ENCODE data around the gene CRISPLD2. TPM values are rescaled to one million over a fixed set of nuclear protein-coding genes. Genes with fewer than 3 reads are reported as not detected.
A peak's percentile ranks its signal among the peaks of the same experiment; 100 is the strongest.

The CRISPLD2 gene
- total RNA-seq, 3 donors from 2014 or later (not counting 1 experiment from before 2014, with no cell fraction given): 0.86 to 6.3 TPM; not detected in 1

DNA sequence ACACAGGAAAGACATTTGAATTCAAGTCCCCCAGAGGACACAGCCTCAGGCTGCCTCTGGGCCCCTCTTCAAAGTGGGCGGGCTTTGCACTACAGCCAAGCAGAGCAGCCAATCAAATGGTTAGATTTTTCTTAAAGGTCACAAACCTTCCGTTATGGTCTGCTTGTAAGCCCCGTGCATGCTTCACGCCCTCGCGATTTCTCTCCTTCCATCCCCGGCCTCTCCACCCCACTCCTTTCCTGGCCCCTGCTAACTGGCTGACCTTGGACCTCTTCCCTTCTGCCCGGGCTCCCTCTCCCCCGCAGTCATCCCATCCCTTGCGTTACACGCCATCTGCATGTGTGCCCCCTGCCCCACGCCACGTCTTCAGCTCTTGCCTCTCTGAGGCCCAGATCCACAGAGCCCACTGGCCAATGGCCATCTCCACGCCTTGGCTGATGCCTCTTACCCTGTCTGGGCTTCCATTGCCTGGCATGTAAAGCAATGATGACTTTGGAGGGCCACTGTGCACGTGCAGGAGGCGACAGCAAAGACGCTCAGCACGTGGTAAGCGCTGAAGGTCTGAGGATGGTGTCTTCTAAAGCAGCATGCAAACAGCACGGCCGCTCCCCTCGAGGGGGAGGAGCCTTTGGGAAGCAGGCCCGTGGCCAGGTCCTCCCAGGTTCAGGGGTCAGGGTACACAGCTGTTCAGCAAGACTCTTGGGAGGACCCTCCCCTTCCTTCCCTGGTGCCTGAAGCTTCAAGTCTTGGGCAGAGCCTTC lies 104.7 kb downstream of the CRISPLD2 start:
- peaks cover 0 to 5% of the 10 kb centered on the region in 2 donors for H3K4me1 Mint-ChIP-seq

DNA sequence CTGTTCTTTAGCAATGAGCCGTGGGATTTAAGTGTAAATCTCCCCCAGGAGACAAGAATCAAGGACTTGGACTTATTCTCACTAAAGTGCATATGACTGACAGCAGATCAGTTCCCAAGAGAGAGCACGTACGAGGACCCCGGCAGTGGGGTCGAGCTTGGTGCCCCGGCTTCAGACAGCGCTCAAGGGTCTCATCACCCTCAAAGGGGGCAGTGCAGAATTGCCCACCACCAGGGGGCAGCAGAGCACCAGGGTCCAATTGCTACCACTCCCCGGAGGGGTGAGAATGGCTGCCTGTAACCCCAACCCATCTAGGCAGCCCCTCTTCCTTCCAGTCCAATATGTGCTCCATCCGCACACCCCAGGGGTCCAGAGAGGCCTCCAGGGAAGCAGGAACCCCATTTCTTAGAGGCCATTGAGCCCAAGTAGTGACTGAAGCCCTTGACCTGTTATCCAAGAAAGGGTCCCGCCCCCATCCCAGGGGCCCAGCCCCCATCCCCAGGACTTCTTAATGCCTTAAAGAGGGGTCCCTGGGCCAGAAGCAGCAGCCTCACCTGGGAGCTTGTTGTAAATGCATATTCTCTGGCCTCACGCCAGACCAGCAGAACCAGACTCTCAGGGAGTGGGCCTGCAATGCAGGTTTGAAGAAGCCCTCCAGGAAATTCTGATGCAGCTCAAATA lies 105.4 kb downstream of the CRISPLD2 start:
- Histone ChIP-seq H3K4me3 (ENCODE audit: low read length) (no peak overlapping the region), H3K9me3 (ENCODE audit: control insufficient read depth, insufficient read depth, low read length) (peaks cover 3% of the 10 kb centered on the region), H3K36me3 (ENCODE audit: control insufficient read depth, insufficient read depth, low read length) (no peaks in the 10 kb centered on the region), H3K27ac (ENCODE audit: low read length) (no peak overlapping the region), H3K4me1 (ENCODE audit: control insufficient read depth, insufficient read depth, low read length) (peaks cover 4% of the 10 kb centered on the region), H3K27me3 (ENCODE audit: control insufficient read depth, insufficient read depth, low read length) (no peaks in the 10 kb centered on the region)
- H3K27me3 Mint-ChIP-seq (ENCODE audit: low read depth in 2 of 2): peaks cover 0 to 6% of the 10 kb centered on the region in 2 donors
- peak; percentile 54 to 79 for DNase-seq
- WGBS (ENCODE audit: insufficient coverage): 54% methylated on average over 11 of the region's 11 CpGs
- H3K9me3 Mint-ChIP-seq: no peaks in the 10 kb centered on the region
- peak in 2 of 3 donors; percentile 61 to 63 for ATAC-seq
- H3K36me3 Mint-ChIP-seq: no peaks in the 10 kb centered on the region
- H3K4me3 Mint-ChIP-seq: no peak overlapping the region
- H3K4me1 Mint-ChIP-seq: peaks cover 0 to 9% of the 10 kb centered on the region in 2 donors
- TF ChIP-seq, protein P1, sequence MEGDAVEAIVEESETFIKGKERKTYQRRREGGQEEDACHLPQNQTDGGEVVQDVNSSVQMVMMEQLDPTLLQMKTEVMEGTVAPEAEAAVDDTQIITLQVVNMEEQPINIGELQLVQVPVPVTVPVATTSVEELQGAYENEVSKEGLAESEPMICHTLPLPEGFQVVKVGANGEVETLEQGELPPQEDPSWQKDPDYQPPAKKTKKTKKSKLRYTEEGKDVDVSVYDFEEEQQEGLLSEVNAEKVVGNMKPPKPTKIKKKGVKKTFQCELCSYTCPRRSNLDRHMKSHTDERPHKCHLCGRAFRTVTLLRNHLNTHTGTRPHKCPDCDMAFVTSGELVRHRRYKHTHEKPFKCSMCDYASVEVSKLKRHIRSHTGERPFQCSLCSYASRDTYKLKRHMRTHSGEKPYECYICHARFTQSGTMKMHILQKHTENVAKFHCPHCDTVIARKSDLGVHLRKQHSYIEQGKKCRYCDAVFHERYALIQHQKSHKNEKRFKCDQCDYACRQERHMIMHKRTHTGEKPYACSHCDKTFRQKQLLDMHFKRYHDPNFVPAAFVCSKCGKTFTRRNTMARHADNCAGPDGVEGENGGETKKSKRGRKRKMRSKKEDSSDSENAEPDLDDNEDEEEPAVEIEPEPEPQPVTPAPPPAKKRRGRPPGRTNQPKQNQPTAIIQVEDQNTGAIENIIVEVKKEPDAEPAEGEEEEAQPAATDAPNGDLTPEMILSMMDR (IDR thresholded peaks at IDR 0.05): peak; percentile 79
- no peak overlapping the region for H3K27ac Mint-ChIP-seq
- intact Hi-C loops (cut with micrococcal nuclease): loop anchor here (1.0 kb wide), 2 partner anchors 27 to 45 kb away; no protein-coding TSS in a partner anchor

More for the DNA sequence above, 104.7 kb downstream of the CRISPLD2 start:
- Histone ChIP-seq H3K27me3 (ENCODE audit: control insufficient read depth, insufficient read depth, low read length) (no peaks in the 10 kb centered on the region), H3K4me1 (ENCODE audit: control insufficient read depth, insufficient read depth, low read length) (no peaks in the 10 kb centered on the region), H3K27ac (ENCODE audit: low read length) (no peak overlapping the region), H3K36me3 (ENCODE audit: control insufficient read depth, insufficient read depth, low read length) (no peaks in the 10 kb centered on the region), H3K4me3 (ENCODE audit: low read length) (no peak overlapping the region), H3K9me3 (ENCODE audit: control insufficient read depth, insufficient read depth, low read length) (no peaks in the 10 kb centered on the region)
- Mint-ChIP-seq H3K27ac (no peak overlapping the region), H3K27me3 (ENCODE audit: low read depth in 2 of 2) (peaks cover 0 to 6% of the 10 kb centered on the region in 2 donors), H3K9me3 (no peaks in the 10 kb centered on the region), H3K4me3 (no peak overlapping the region), H3K36me3 (no peaks in the 10 kb centered on the region)
- DNase-seq (no peak), ATAC-seq (no peak)
- 83% methylated on average over 23 of the region's 23 CpGs for WGBS (ENCODE audit: insufficient coverage)
- intact Hi-C loops (cut with micrococcal nuclease): loop anchor here (1.0 kb wide), 2 partner anchors 28 to 46 kb away; no protein-coding TSS in a partner anchor
- TF ChIP-seq, protein P1 (IDR thresholded peaks at IDR 0.05): no peak

DNA sequence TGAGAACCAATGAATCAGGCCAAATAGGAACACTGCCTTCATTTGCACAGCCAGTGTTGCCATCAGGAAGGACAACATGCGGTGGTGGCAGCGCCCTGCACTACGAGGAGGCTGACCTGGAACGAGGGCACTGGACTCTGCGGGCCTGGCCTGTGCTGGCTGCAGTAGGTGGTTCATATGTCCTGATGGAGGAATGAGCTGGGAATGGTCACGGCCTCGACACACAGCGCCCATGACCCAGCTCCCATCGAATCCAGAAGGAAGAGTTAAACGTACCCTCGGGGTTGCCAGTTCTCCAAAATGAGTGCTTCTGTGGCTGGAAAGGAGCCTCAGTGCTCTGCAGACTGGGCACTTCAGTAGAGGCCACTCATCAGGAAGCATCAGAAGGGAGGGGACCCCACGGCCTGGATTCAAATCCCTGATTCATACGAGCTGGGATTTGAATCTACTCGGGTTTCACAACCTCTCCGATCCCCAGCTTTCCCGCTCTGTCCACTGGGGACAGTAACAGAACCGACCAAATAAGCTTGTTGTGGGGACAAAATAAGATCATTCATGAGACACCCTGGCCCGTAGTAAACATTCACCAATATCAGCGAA lies 106.1 kb downstream of the CRISPLD2 start:
- WGBS (ENCODE audit: insufficient coverage): 92% methylated on average over 19 of the region's 19 CpGs
- H3K4me3 Mint-ChIP-seq: no peak overlapping the region
- H3K27ac ChIP-seq (ENCODE audit: low read length): no peak overlapping the region
- H3K27ac Mint-ChIP-seq: no peak overlapping the region
- H3K9me3 ChIP-seq (ENCODE audit: control insufficient read depth, insufficient read depth, low read length): peaks cover 10% of the 10 kb centered on the region
- H3K4me1 Mint-ChIP-seq: peaks cover 0 to 9% of the 10 kb centered on the region in 2 donors
- H3K27me3 ChIP-seq (ENCODE audit: control insufficient read depth, insufficient read depth, low read length): no peaks in the 10 kb centered on the region
- no peak overlapping the region for H3K4me3 ChIP-seq (ENCODE audit: low read length)
- H3K36me3 Mint-ChIP-seq: no peaks in the 10 kb centered on the region
- TF ChIP-seq, protein P1 (IDR thresholded peaks at IDR 0.05): no peak
- no peaks in the 10 kb centered on the region for H3K36me3 ChIP-seq (ENCODE audit: control insufficient read depth, insufficient read depth, low read length)
- DNase-seq (no peak), ATAC-seq (no peak)
- H3K27me3 Mint-ChIP-seq (ENCODE audit: low read depth in 2 of 2): peaks cover 0 to 3% of the 10 kb centered on the region in 2 donors
- H3K4me1 ChIP-seq (ENCODE audit: control insufficient read depth, insufficient read depth, low read length): peaks cover 4% of the 10 kb centered on the region
- intact Hi-C loops (cut with micrococcal nuclease): loop anchor here (1.0 kb wide), 2 partner anchors 26 to 44 kb away; no protein-coding TSS in a partner anchor
- no peaks in the 10 kb centered on the region for H3K9me3 Mint-ChIP-seq

All from natural killer cell (primary cell).